DOHH2 (cell line): ENCODE measurements around the gene MICAL2.

Experiments
- H3F3A ChIP-seq: fragments of 200-600 bp; sonication (generic), shearing (Covaris generic); 2 replicates; pipeline ENCODE4 v1.6.0; 2016; ENCODE audit warnings: antibody characterized with exemption, mild to moderate bottlenecking; ENCODE audit not compliant: control insufficient read depth, insufficient read depth
- H3K27ac ChIP-seq: fragments of 200-600 bp; sonication (generic); 2 replicates; pipeline ENCODE4 v1.5.1; 2014; ENCODE audit warnings: low read depth, mild to moderate bottlenecking, low read length, moderate library complexity
- H3K27me3 ChIP-seq: fragments of 200-600 bp; sonication (generic); 2 replicates; pipeline ENCODE4 v1.6.1; 2014; ENCODE audit warnings: mild to moderate bottlenecking, low read length, mixed read lengths; ENCODE audit not compliant: control insufficient read depth
- H3K36me3 ChIP-seq: fragments of 200-600 bp; sonication (generic); 2 replicates; pipeline ENCODE4 v1.6.1; 2014; ENCODE audit warnings: mild to moderate bottlenecking, low read length, moderate library complexity, mixed read lengths; ENCODE audit not compliant: control insufficient read depth
- H3K4me1 ChIP-seq: fragments of 200-600 bp; sonication (generic); 2 replicates; pipeline ENCODE4 v1.6.1; 2014; ENCODE audit warnings: mild to moderate bottlenecking, low read length, mixed read lengths; ENCODE audit not compliant: control insufficient read depth
- H3K4me2 ChIP-seq: fragments of 200-600 bp; sonication (generic); 2 replicates; pipeline ENCODE4 v1.6.0; 2014; ENCODE audit warnings: mild to moderate bottlenecking, low read length, moderate library complexity
- H3K4me3 ChIP-seq: fragments of 200-600 bp; sonication (generic); 2 replicates; pipeline ENCODE4 v1.5.1; 2014; ENCODE audit warnings: mild to moderate bottlenecking, low read length, mixed read lengths
- H3K79me2 ChIP-seq: fragments of 200-600 bp; sonication (generic); 2 replicates; pipeline ENCODE4 v1.6.1; 2014; ENCODE audit warnings: mild to moderate bottlenecking, low read length, mixed read lengths; ENCODE audit not compliant: control insufficient read depth
- H3K9me2 ChIP-seq: fragments of 200-600 bp; sonication (generic); replicated peaks from 2 replicates; pipeline ENCODE4 v1.6.1; 2014; ENCODE audit warnings: mild to moderate bottlenecking, low read length, mixed read lengths; ENCODE audit not compliant: control insufficient read depth
- H3K9me3 ChIP-seq: fragments of 200-600 bp; sonication (generic); 2 replicates; pipeline ENCODE4 v1.6.1; 2014; ENCODE audit warnings: antibody characterized with exemption, low read length, mixed read lengths; ENCODE audit not compliant: control insufficient read depth, insufficient read depth
- H4K20me1 ChIP-seq: fragments of 200-600 bp; sonication (generic); 2 replicates; pipeline ENCODE4 v1.6.0; 2014; ENCODE audit warnings: low read depth, mild to moderate bottlenecking, antibody characterized with exemption, low read length, moderate library complexity; ENCODE audit not compliant: control insufficient read depth, insufficient read depth
- EZH2phosphoT487 ChIP-seq: fragments of 200-600 bp; sonication (generic); IDR thresholded peaks from 2 replicates; pipeline ENCODE4 v1.6.1; 2017; ENCODE audit warnings: borderline replicate concordance, mild to moderate bottlenecking, antibody characterized with exemption, low read length, moderate library complexity, mixed read lengths
- TF ChIP-seq, protein P1 (sequence below): fragments of 200-600 bp; sonication (generic); IDR thresholded peaks from one replicate; pipeline ENCODE4 v1.5.1; 2014; ENCODE audit warnings: antibody characterized with exemption, mild to moderate bottlenecking, low read depth, low read length; ENCODE audit not compliant: poor library complexity, severe bottlenecking

Gene MICAL2

DNA sequence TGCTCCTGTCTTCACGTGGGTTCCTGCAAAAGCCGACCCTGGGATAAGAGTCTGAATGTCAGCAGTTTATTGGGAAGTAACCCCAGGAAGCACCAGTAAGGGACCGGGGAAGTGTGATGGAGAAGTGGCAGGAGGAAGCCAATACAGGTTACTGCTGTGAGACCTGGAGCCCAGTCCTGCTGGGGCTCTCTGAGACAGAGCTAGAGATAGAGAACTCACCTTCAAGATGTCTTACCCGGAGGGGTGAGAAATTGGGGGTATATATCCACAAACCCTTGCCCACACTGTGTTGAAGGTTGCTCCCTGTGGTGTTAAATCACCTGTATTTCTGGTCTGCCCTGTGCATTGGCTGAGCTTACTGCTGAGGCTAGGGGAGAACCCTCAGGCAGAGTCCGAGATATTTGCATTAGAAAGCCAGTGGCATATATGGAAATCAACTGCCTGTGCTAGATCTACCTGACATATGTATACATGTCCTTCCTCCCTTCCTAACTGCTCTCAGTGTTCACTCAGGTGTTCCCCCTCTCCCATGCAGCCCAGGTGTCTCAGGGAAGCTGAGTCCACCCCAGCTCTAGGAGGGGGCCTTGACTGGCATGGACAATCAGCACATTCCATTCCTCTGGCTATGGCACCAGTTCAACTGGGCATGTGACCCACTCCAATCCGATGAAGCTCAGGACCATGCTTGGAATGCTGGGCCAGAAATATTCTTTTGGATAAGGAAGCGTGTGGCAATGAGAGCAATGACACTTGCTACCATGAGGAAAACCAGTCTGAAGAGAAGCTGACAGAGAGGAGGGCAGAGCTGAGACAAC lies 6.8 kb upstream of the MICAL2 start:
- H4K20me1 ChIP-seq = no peaks in the 10 kb centered on the region
- no peak overlapping the region for H3K27ac ChIP-seq
- H3K4me2 ChIP-seq = no peak overlapping the region
- no peaks in the 10 kb centered on the region for H3F3A ChIP-seq
- no peaks in the 10 kb centered on the region for H3K9me2 ChIP-seq
- no peaks in the 10 kb centered on the region for H3K9me3 ChIP-seq
- TF ChIP-seq EZH2phosphoT487 = no peak
- TF ChIP-seq, protein P1, sequence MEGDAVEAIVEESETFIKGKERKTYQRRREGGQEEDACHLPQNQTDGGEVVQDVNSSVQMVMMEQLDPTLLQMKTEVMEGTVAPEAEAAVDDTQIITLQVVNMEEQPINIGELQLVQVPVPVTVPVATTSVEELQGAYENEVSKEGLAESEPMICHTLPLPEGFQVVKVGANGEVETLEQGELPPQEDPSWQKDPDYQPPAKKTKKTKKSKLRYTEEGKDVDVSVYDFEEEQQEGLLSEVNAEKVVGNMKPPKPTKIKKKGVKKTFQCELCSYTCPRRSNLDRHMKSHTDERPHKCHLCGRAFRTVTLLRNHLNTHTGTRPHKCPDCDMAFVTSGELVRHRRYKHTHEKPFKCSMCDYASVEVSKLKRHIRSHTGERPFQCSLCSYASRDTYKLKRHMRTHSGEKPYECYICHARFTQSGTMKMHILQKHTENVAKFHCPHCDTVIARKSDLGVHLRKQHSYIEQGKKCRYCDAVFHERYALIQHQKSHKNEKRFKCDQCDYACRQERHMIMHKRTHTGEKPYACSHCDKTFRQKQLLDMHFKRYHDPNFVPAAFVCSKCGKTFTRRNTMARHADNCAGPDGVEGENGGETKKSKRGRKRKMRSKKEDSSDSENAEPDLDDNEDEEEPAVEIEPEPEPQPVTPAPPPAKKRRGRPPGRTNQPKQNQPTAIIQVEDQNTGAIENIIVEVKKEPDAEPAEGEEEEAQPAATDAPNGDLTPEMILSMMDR = no peak
- no peaks in the 10 kb centered on the region for H3K36me3 ChIP-seq
- H3K27me3 ChIP-seq = no peaks in the 10 kb centered on the region; the same call in 1 of the 2 replicates
- H3K79me2 ChIP-seq = no peaks in the 10 kb centered on the region
- no peaks in the 10 kb centered on the region for H3K4me1 ChIP-seq
- H3K4me3 ChIP-seq = no peak overlapping the region

DNA sequence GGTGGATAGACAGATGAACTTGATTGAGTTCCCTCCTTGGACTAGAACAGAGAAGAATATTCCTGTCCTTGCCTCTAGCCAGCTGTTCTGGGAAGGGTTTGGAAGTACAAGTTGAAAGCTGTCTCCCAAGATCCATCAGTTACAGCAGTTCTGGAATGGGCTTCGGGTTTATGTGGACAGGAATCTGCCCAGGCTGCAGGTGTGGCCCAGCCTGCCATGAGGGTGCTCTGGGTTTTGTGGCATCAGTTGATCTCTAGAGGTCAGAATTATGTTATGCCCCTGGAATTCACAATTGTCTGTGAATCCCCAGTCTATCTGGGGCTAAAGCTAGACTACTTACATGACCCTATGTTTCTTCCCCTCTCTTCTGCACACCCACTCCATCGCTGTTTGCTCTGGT lies 4.9 kb upstream of the MICAL2 start:
- Histone ChIP-seq H3K4me3 (no peak overlapping the region), H3K9me3 (no peaks in the 10 kb centered on the region), H3K79me2 (no peaks in the 10 kb centered on the region), H3K27ac (no peak overlapping the region), H3K36me3 (no peaks in the 10 kb centered on the region), H3K27me3 (no peaks in the 10 kb centered on the region; the same call in 1 of the 2 replicates), H3F3A (no peaks in the 10 kb centered on the region), H4K20me1 (no peaks in the 10 kb centered on the region), H3K4me1 (no peaks in the 10 kb centered on the region), H3K4me2 (no peak overlapping the region), H3K9me2 (no peaks in the 10 kb centered on the region)
- TF ChIP-seq, protein P1 = no peak
- TF ChIP-seq EZH2phosphoT487 = no peak

DNA sequence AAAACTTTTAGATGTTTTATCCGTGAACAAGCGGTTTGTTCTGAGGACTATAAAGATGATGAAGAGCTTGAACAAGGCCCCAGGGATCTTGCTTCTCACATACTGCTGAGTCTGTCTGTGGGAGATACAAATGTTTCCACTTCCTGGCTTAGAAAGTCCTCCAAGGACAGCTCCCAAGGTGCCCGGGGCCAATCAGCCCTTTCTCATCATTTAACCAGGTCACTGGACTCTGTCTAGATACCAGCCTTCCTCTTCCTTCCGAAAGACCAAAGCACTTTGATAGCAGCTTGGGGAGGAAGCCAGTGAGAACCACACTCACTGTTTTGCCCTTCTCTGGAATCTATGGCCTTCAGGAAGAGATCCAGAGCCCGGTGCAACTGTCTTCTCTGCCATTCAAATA lies 4.3 kb upstream of the MICAL2 start:
- Histone ChIP-seq H3K4me3 (no peak overlapping the region), H3K27ac (no peak overlapping the region), H3F3A (no peaks in the 10 kb centered on the region), H3K36me3 (no peaks in the 10 kb centered on the region), H3K79me2 (no peaks in the 10 kb centered on the region), H3K4me2 (no peak overlapping the region), H3K4me1 (no peaks in the 10 kb centered on the region), H3K9me3 (no peaks in the 10 kb centered on the region), H3K9me2 (no peaks in the 10 kb centered on the region), H4K20me1 (no peaks in the 10 kb centered on the region), H3K27me3 (no peaks in the 10 kb centered on the region; the same call in 1 of the 2 replicates)
- no peak for TF ChIP-seq EZH2phosphoT487
- TF ChIP-seq, protein P1 = no peak
